Calu3 (cell line): ENCODE measurements around the gene CDK16. TPM values are rescaled to one million over a fixed set of nuclear protein-coding genes. Genes with fewer than 3 reads are reported as not detected.
A peak's percentile ranks its signal among the peaks of the same experiment; 100 is the strongest.

Source experiments
- BruUV-seq: library from RNA; stranded (reverse); fragments of 400-500 nt; replicated peaks from 2 replicates; lab custom pipeline; 2021; lab: Mats Ljungman, UMichigan
- CTCF ChIA-PET: fragments of 300-600 bp; sonication (Branson Sonifier 250); formaldehyde crosslinking; loops from one replicate; lab custom pipeline; 2022; ENCODE audit warnings: antibody characterized with exemption; lab: Charles Lee
- DNase-seq: peaks from one replicate; pipeline ENCODE4 v3.0.0; 2022
- H3K27ac Mint-ChIP-seq: one replicate; pipeline ENCODE4 v1.8.0; 2022; ENCODE audit warnings: mixed read lengths; ENCODE audit not compliant: unreplicated experiment
- H3K27me3 Mint-ChIP-seq: one replicate; pipeline ENCODE4 v1.8.0; 2022; ENCODE audit warnings: mixed read lengths; ENCODE audit not compliant: unreplicated experiment
- H3K36me3 Mint-ChIP-seq: one replicate; pipeline ENCODE4 v1.8.0; 2022; ENCODE audit warnings: mild to moderate bottlenecking, moderate library complexity, mixed read lengths; ENCODE audit not compliant: insufficient read depth, unreplicated experiment
- H3K4me1 Mint-ChIP-seq: one replicate; pipeline ENCODE4 v1.8.0; 2022; ENCODE audit warnings: mild to moderate bottlenecking, low read depth, mixed read lengths; ENCODE audit not compliant: unreplicated experiment
- H3K4me3 Mint-ChIP-seq: one replicate; pipeline ENCODE4 v1.8.0; 2022; ENCODE audit warnings: mild to moderate bottlenecking, low read depth, moderate library complexity, mixed read lengths; ENCODE audit not compliant: unreplicated experiment
- H3K9me3 Mint-ChIP-seq: one replicate; pipeline ENCODE4 v1.8.0; 2022; ENCODE audit warnings: low read depth, mixed read lengths; ENCODE audit not compliant: unreplicated experiment
- CTCF ChIP-seq: fragments of 200-600 bp; IDR thresholded peaks from one replicate; pipeline ENCODE4 v1.8.0; 2022; ENCODE audit warnings: antibody characterized with exemption; ENCODE audit not compliant: unreplicated experiment
- intact Hi-C: fragments of 100-400 bp; cut with micrococcal nuclease; formaldehyde crosslinking; loops from one replicate; pipeline ENCODE4 v1.10.0; 2022; ENCODE audit not compliant: unreplicated experiment
- total RNA-seq: library from RNA; stranded (reverse); gene quantifications from 2 replicates; pipeline ENCODE4 v1.2.3, GENCODE V29; 2022

The CDK16 gene
- total RNA-seq, 1 experiment from 2014 or later, result 154 TPM

- Mint-ChIP-seq H3K4me1 (peaks cover 15% of the 10 kb centered on the region), H3K36me3 (peaks cover 55% of the 10 kb centered on the region), H3K9me3 (peaks cover 4% of the 10 kb centered on the region), H3K27me3 (no peaks in the 10 kb centered on the region), H3K27ac (no peak overlapping the region), H3K4me3 (no peak overlapping the region)
- no TSS peak for BruUV-seq
- no peak for DNase-seq
- TF ChIP-seq CTCF, result no peak
- intact Hi-C loops, result no loop called here
- CTCF ChIA-PET, result no interaction called here
These were observed 8.3 kb downstream of the CDK16 start for GRCh38 chrX:47226531-47227333.

DNA sequence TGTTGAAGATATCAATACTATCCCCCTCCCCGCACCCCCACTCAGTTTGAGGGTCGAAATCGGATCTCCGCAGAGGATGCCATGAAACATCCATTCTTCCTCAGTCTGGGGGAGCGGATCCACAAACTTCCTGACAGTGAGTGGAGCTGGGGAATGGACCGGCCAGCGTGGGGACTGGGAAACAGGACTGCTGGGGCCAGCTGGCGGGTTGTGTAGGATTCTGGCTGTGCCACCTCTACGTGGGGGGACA lies 8.8 kb downstream of the CDK16 start:
- Mint-ChIP-seq H3K36me3 (peaks cover 57% of the 10 kb centered on the region), H3K4me3 (no peak overlapping the region), H3K27me3 (no peaks in the 10 kb centered on the region), H3K27ac (no peak overlapping the region), H3K4me1 (peaks cover 10% of the 10 kb centered on the region), H3K9me3 (peaks cover 4% of the 10 kb centered on the region)
- no peak for DNase-seq
- no peak for TF ChIP-seq CTCF
- BruUV-seq, result no TSS peak
- intact Hi-C loops, result no loop called here
- CTCF ChIA-PET, result no interaction called here

- peak overlapping the region; percentile 30 for H3K27ac Mint-ChIP-seq
- intact Hi-C loops, result no loop called here
- H3K4me3 Mint-ChIP-seq, result no peak overlapping the region
- H3K27me3 Mint-ChIP-seq, result no peaks in the 10 kb centered on the region
- CTCF ChIA-PET, result no interaction called here
- TF ChIP-seq CTCF, result no peak
- peaks cover 9% of the 10 kb centered on the region for H3K4me1 Mint-ChIP-seq
- peaks cover 4% of the 10 kb centered on the region for H3K9me3 Mint-ChIP-seq
- peaks cover 61% of the 10 kb centered on the region for H3K36me3 Mint-ChIP-seq
- no peak for DNase-seq
- BruUV-seq, result no TSS peak
These were observed 10.2 kb downstream of the CDK16 start for GRCh38 chrX:47228550-47229270.

DNA sequence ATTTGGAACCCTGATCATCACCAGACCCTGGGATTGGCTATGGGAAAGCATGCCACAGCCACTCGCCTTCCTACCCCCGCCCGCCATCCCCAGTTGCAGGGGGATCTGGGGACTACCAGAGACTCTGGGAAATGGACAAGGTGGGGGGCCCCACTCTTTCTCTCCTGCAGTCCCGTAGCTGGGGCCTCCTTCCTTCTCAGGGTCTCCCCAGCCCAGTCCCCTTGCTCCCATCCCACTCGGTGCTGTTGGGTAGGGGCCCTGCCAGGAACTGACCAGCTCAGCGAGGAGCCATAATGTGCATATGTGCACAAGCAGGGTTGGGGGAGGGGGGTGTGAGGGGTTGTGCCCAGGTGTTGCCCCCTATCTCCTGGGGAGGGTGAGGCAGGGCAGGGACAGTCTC lies 10.9 kb downstream of the CDK16 start:
- intact Hi-C loops, result no loop called here
- Mint-ChIP-seq H3K27me3 (no peaks in the 10 kb centered on the region), H3K9me3 (peaks cover 4% of the 10 kb centered on the region), H3K36me3 (peaks cover 65% of the 10 kb centered on the region), H3K27ac (peak overlapping the region; percentile 83), H3K4me3 (no peak overlapping the region), H3K4me1 (peaks cover 9% of the 10 kb centered on the region)
- CTCF ChIA-PET, result no interaction called here
- no TSS peak for BruUV-seq
- TF ChIP-seq CTCF, result no peak
- DNase-seq, result no peak
